Colonic mucosa (tissue), 4 donors: ENCODE data around the gene SLIT3. TPM values are rescaled to one million over a fixed set of nuclear protein-coding genes. Genes with fewer than 3 reads are reported as not detected.

ENCODE experiments used
- DNase-seq: peaks from one replicate; pipeline ENCODE4 v3.0.0-alpha.2; 2020
- H3K27ac ChIP-seq: fragments of 200-600 bp; one replicate; pipeline ENCODE4 v1.8.0; 2021
- H3K27me3 ChIP-seq: fragments of 200-600 bp; one replicate; pipeline ENCODE4 v1.8.0; 2021
- H3K36me3 ChIP-seq: fragments of 200-600 bp; one replicate; pipeline ENCODE4 v1.8.0; 2021
- H3K4me1 ChIP-seq: fragments of 200-600 bp; one replicate; pipeline ENCODE4 v1.8.0; 2021; ENCODE audit warnings: mild to moderate bottlenecking
- H3K4me3 ChIP-seq: fragments of 200-600 bp; one replicate; pipeline ENCODE4 v1.8.0; 2021
- H3K9ac ChIP-seq, 2 donors: one replicate each; pipeline ENCODE4 v1.7.0; 2013; ENCODE audit warnings: control low read depth in 2 of 2, low read depth in 2 of 2, low read length in 2 of 2
- H3K9me3 ChIP-seq: fragments of 200-600 bp; one replicate; pipeline ENCODE4 v1.8.0; 2021
- intact Hi-C: fragments of 100-400 bp; cut with DNase I; formaldehyde crosslinking; loops from one replicate; pipeline ENCODE4 v1.14.1; 2022
- total RNA-seq, 2 donors: library from RNA; stranded (reverse); fragmentation: NEBNext Ultra II Directional in 1 of 2; extraction: Animal tissue kit (Norgen Biotek cat#: 25700) in 1 of 2; gene quantifications; one replicate each; pipeline ENCODE4 v1.2.1, GENCODE V29; 2021
- TF ChIP-seq, protein P1 (sequence below): fragments of 200-600 bp; IDR thresholded peaks from one replicate; pipeline ENCODE4 v1.8.0; 2022; ENCODE audit warnings: antibody characterized with exemption, mild to moderate bottlenecking
- donor health status: healthy.
- donor health status: DM: no; HTN: no; CAD: no.
- donor health status: DM: no; HTN: no; CAD: no.

The SLIT3 gene
- total RNA-seq, 2 donors from 2014 or later = 3.4 to 7.6 TPM

DNA sequence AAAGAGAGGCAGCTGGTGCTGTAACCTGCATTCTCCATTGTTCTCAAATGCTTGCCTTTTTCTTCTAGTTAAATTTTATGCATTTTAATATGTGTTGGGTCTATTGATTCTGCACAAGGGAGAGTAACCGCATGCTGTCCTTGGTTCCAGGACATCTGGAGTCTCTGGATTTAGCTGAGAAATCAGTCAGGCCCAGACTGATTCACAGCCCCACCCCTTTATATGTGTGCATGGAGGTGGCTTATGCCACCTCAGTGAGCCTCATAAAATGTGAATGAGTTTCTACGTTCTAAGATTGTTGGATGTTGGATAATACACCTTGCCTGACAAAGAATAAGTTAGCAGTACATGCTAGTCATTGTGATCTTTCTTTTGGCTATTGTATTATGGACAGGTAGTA lies 611.7 kb downstream of the SLIT3 start:
- Histone ChIP-seq H3K36me3 (no peaks in the 10 kb centered on the region), H3K9ac (no peak overlapping the region), H3K27me3 (no peaks in the 10 kb centered on the region), H3K27ac (no peak overlapping the region), H3K4me3 (no peak overlapping the region), H3K9me3 (no peaks in the 10 kb centered on the region), H3K4me1 (no peaks in the 10 kb centered on the region)
- intact Hi-C loops = loop anchor here (10.0 kb wide), 2 partner anchors 616 to 896 kb away; partner anchors contain the start of genes SLIT3 and SPDL1
- DNase-seq = no peak
- TF ChIP-seq, protein P1, sequence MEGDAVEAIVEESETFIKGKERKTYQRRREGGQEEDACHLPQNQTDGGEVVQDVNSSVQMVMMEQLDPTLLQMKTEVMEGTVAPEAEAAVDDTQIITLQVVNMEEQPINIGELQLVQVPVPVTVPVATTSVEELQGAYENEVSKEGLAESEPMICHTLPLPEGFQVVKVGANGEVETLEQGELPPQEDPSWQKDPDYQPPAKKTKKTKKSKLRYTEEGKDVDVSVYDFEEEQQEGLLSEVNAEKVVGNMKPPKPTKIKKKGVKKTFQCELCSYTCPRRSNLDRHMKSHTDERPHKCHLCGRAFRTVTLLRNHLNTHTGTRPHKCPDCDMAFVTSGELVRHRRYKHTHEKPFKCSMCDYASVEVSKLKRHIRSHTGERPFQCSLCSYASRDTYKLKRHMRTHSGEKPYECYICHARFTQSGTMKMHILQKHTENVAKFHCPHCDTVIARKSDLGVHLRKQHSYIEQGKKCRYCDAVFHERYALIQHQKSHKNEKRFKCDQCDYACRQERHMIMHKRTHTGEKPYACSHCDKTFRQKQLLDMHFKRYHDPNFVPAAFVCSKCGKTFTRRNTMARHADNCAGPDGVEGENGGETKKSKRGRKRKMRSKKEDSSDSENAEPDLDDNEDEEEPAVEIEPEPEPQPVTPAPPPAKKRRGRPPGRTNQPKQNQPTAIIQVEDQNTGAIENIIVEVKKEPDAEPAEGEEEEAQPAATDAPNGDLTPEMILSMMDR = no peak

DNA sequence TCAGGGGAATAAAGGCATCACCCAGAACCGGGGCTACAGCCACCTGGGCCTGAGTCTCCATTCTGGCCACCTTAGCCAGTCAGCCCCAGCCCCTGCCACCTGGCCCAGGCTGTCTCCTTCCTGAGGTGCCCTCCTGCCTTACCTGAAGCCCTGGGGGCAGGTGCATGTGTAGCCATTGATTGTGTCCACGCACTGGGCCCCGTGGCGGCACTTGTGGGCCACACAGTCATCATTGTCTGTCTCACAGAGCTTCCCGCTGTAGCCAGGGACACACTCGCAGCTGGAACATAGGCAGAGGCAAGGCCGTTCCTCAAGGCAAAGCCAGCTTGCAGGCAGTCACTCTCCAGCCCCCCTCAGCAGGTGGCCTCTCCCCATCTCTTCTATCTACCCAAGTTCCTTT lies 614.1 kb downstream of the SLIT3 start:
- H3K27ac ChIP-seq = no peak overlapping the region
- no peak overlapping the region for H3K9ac ChIP-seq
- no peaks in the 10 kb centered on the region for H3K9me3 ChIP-seq
- H3K4me3 ChIP-seq = no peak overlapping the region
- no peak for DNase-seq
- no peaks in the 10 kb centered on the region for H3K36me3 ChIP-seq
- TF ChIP-seq, protein P1 = no peak
- intact Hi-C loops = loop anchor here (10.0 kb wide), 2 partner anchors 618 to 898 kb away; partner anchors contain the start of genes SLIT3 and SPDL1
- no peaks in the 10 kb centered on the region for H3K4me1 ChIP-seq
- no peaks in the 10 kb centered on the region for H3K27me3 ChIP-seq

DNA sequence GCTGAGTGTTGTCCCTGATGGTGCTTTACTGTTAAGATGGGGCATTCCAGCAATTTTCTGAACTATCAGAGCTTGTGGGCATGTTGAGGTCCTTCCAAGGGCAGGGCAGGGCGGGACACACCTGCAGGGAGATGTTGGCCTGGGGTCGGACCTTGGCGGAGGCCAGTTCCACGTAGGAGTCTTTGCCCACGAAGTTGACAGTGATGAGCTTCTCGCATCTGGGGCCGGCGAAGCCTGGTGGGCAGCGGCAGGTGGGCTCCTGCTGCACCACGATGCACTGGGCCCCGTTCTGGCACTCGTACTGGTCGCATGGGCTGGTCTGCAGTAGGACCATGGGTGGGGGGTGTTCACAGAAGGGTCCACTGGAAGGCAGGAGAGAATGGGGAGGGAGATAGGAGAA lies 615.4 kb downstream of the SLIT3 start:
- H3K9ac ChIP-seq = no peak overlapping the region
- TF ChIP-seq, protein P1 = no peak
- no peaks in the 10 kb centered on the region for H3K36me3 ChIP-seq
- no peak overlapping the region for H3K4me3 ChIP-seq
- H3K9me3 ChIP-seq = no peaks in the 10 kb centered on the region
- no peak overlapping the region for H3K27ac ChIP-seq
- H3K4me1 ChIP-seq = no peaks in the 10 kb centered on the region
- no peaks in the 10 kb centered on the region for H3K27me3 ChIP-seq
- no peak for DNase-seq
- intact Hi-C loops = loop anchor here (10.0 kb wide), 2 partner anchors 619 to 899 kb away; partner anchors contain the start of genes SLIT3 and SPDL1

DNA sequence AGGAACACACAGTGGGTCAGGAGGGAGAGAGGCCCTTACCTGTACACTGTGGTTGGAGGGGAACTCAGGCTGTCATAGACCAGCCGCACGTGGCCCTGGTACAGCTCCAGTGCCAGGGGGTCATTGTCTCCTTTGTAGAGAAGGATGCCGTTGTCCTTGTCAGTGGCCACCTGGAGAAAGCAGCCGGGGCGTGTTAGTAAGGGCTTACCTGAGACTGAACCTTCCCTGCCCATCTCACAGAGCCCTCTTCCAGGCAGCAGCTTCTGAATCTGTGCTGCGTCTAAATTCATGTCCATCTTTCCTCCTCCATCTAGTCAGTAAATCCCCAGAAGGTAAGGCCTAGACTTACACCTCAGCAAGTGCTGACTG lies 617.0 kb downstream of the SLIT3 start:
- TF ChIP-seq, protein P1 = no peak
- no peak for DNase-seq
- intact Hi-C loops = loop anchor here (10.0 kb wide), 2 partner anchors 621 to 901 kb away; partner anchors contain the start of genes SLIT3 and SPDL1
- no peak overlapping the region for H3K27ac ChIP-seq
- no peak overlapping the region for H3K4me3 ChIP-seq
- no peaks in the 10 kb centered on the region for H3K36me3 ChIP-seq
- H3K9me3 ChIP-seq = no peaks in the 10 kb centered on the region
- H3K4me1 ChIP-seq = no peaks in the 10 kb centered on the region
- no peak overlapping the region for H3K9ac ChIP-seq
- H3K27me3 ChIP-seq = no peaks in the 10 kb centered on the region

DNA sequence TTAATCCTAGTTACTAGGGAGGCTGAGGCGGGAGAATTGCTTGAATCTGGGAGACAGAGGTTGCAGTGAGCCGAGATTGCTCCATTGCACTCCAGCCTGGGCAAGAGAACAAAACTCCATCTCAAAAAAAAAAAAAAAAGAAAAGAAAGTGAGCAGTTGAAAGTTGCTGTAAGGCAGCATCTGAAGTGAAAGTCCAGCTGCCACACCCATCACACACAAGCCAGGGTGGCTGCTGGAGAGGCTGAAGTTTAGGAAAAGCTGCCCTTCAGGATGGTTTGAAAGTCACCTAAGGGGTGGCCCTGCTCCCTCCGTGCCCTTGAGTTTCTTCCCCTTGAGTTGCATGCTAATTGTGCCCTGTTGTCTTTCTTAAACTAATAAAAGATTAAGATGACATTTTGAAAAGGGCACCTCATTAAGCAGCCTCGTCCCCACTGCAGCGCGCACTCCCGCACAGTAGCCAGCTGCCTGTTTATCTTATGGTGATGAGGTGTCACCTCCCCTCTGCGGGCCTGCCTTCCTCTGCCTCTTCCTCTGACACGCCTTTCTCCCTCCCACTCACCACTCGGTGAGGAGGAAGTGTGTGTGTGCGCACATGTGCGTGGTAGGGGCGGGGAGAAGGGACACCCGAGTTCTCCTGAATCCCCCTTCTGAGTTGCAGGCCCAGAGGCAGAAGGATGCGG lies 617.6 kb downstream of the SLIT3 start:
- TF ChIP-seq, protein P1 = no peak
- no peaks in the 10 kb centered on the region for H3K9me3 ChIP-seq
- no peak overlapping the region for H3K27ac ChIP-seq
- no peaks in the 10 kb centered on the region for H3K27me3 ChIP-seq
- no peak for DNase-seq
- intact Hi-C loops = loop anchor here (10.0 kb wide), 2 partner anchors 621 to 901 kb away; partner anchors contain the start of genes SLIT3 and SPDL1
- no peaks in the 10 kb centered on the region for H3K36me3 ChIP-seq
- H3K4me1 ChIP-seq = no peaks in the 10 kb centered on the region
- no peak overlapping the region for H3K9ac ChIP-seq
- H3K4me3 ChIP-seq = no peak overlapping the region
